OCI-LY7 (cell line): ENCODE data around the gene BCAR3. TPM values are rescaled to one million over a fixed set of nuclear protein-coding genes. Genes with fewer than 3 reads are reported as not detected.

Experiments
- BruUV-seq: library from RNA; stranded (reverse); fragments of 400-500 nt; replicated peaks from 2 replicates; lab custom pipeline; 2021; lab: Mats Ljungman, UMichigan
- CTCF ChIA-PET: fragments of 300-600 bp; sonication (Branson Sonifier 250); formaldehyde crosslinking; loops from one replicate; lab custom pipeline; 2022; ENCODE audit warnings: antibody characterized with exemption; ENCODE audit not compliant: unreplicated experiment; lab: Charles Lee
- POLR2A ChIA-PET: fragments of 300-600 bp; sonication (Branson Sonifier 250); formaldehyde crosslinking; loops from one replicate; lab custom pipeline; 2022; ENCODE audit warnings: antibody characterized with exemption; lab: Charles Lee
- DNase-seq: peaks from one replicate; pipeline ENCODE4 v3.0.0-alpha.2; 2015; ENCODE audit warnings: low spot score
- H2AFZ ChIP-seq: fragments of 200-600 bp; sonication (generic), shearing (Covaris generic); 2 replicates; pipeline ENCODE4 v1.6.1; 2014; ENCODE audit warnings: mild to moderate bottlenecking, antibody characterized with exemption, low read length, moderate library complexity
- H3K27ac ChIP-seq: fragments of 200-600 bp; sonication (generic); 2 replicates; pipeline ENCODE4 v1.5.1; 2014; ENCODE audit warnings: mixed run types, low read depth, mild to moderate bottlenecking, moderate library complexity, low read length, inconsistent platforms; ENCODE audit not compliant: poor library complexity, severe bottlenecking
- H3K36me3 ChIP-seq: fragments of 200-600 bp; sonication (generic); 2 replicates; pipeline ENCODE4 v1.6.1; 2014; ENCODE audit warnings: mild to moderate bottlenecking, antibody characterized with exemption, low read length, moderate library complexity, mixed read lengths; ENCODE audit not compliant: insufficient read depth
- H3K4me1 ChIP-seq: fragments of 200-600 bp; sonication (generic); 2 replicates; pipeline ENCODE4 v1.5.1; 2014; ENCODE audit warnings: mild to moderate bottlenecking, low read length; ENCODE audit not compliant: insufficient read depth, poor library complexity, severe bottlenecking
- H3K4me2 ChIP-seq: fragments of 200-600 bp; sonication (generic); 2 replicates; pipeline ENCODE4 v1.6.1; 2014; ENCODE audit warnings: mild to moderate bottlenecking, low read length
- H3K4me3 ChIP-seq: fragments of 200-600 bp; sonication (generic); 2 replicates; pipeline ENCODE4 v1.5.1; 2014; ENCODE audit warnings: mild to moderate bottlenecking, low read depth, low read length; ENCODE audit not compliant: poor library complexity, severe bottlenecking
- H3K79me2 ChIP-seq: fragments of 200-600 bp; sonication (generic); 2 replicates; pipeline ENCODE4 v1.6.1; 2016; ENCODE audit warnings: low read depth, mild to moderate bottlenecking, low read length, moderate library complexity, mixed read lengths; ENCODE audit not compliant: insufficient read depth
- H3K9me2 ChIP-seq: fragments of 200-600 bp; sonication (generic); 2 replicates; pipeline ENCODE4 v1.6.1; 2016; ENCODE audit warnings: mild to moderate bottlenecking, low read length, mixed read lengths; ENCODE audit not compliant: insufficient read depth
- H3K9me3 ChIP-seq: fragments of 200-600 bp; sonication (generic); 2 replicates; pipeline ENCODE4 v1.6.1; 2014; ENCODE audit warnings: mild to moderate bottlenecking, mixed run types, low read length, mixed read lengths
- H4K20me1 ChIP-seq: fragments of 200-600 bp; sonication (generic); 2 replicates; pipeline ENCODE4 v1.6.1; 2014; ENCODE audit warnings: mild to moderate bottlenecking, antibody characterized with exemption, low read length, moderate library complexity, mixed read lengths; ENCODE audit not compliant: insufficient read depth
- CTCF ChIP-seq: fragments of 200-600 bp; sonication (generic); conservative IDR thresholded peaks from 2 replicates; pipeline ENCODE4 v1.5.1; 2014; ENCODE audit warnings: mild to moderate bottlenecking, antibody characterized with exemption, low read length, moderate library complexity, mixed read lengths
- EZH2phosphoT487 ChIP-seq: fragments of 200-600 bp; sonication (generic); IDR thresholded peaks from 2 replicates; pipeline ENCODE4 v1.6.1; 2018; ENCODE audit warnings: low read depth, borderline replicate concordance, mild to moderate bottlenecking, mixed run types, antibody characterized with exemption, low read length, moderate library complexity, mixed read lengths
- intact Hi-C: fragments of 100-400 bp; cut with micrococcal nuclease; formaldehyde crosslinking; loops from one replicate; pipeline ENCODE4 v1.10.0; 2022; ENCODE audit not compliant: unreplicated experiment
- total RNA-seq, 2 experiments: library from RNA; depleted of rRNA in 1 of 2; stranded (reverse); fragments of >200 nt in 1 of 2; shearing (Covaris generic) in 1 of 2; gene quantifications; 2 replicates each; pipeline ENCODE4 v1.2.3, GENCODE V29; 2014 to 2022

Gene BCAR3
- total RNA-seq, 2 experiments from 2014 or later: 16.3 to 24.2 TPM

GRCh38 chr1:93679546-93679945, 2.1 kb downstream of the BCAR3 start:
- Histone ChIP-seq H3K4me1 (peaks cover 43% of the 10 kb centered on the region), H3K9me2 (no peaks in the 10 kb centered on the region), H3K4me3 (peak overlapping the region; percentile 82), H4K20me1 (no peaks in the 10 kb centered on the region), H3K9me3 (no peaks in the 10 kb centered on the region), H2AFZ (no peak overlapping the region), H3K36me3 (peaks cover 30% of the 10 kb centered on the region), H3K4me2 (peak overlapping the region; percentile 73), H3K27ac (no peak overlapping the region), H3K79me2 (peaks cover 47% of the 10 kb centered on the region)
- DNase-seq: no peak
- no peak for TF ChIP-seq EZH2phosphoT487
- no peak for TF ChIP-seq CTCF
- POLR2A ChIA-PET: interaction anchor here (0.5 to 17.2 kb wide), 7 partner anchors 10 to 167 kb away, joined by 3 to 497 read pairs (median 5); no protein-coding TSS in a partner anchor
- intact Hi-C loops: no loop called here
- no TSS peak for BruUV-seq
- CTCF ChIA-PET: no interaction called here

GRCh38 chr1:93678946-93679480, 2.6 kb downstream of the BCAR3 start:
- H4K20me1 ChIP-seq: no peaks in the 10 kb centered on the region
- BruUV-seq: no TSS peak
- H3K27ac ChIP-seq: no peak overlapping the region
- CTCF ChIA-PET: no interaction called here
- no peaks in the 10 kb centered on the region for H3K9me2 ChIP-seq
- no peak for DNase-seq
- no peaks in the 10 kb centered on the region for H3K9me3 ChIP-seq
- H3K79me2 ChIP-seq: peaks cover 47% of the 10 kb centered on the region
- H3K36me3 ChIP-seq: peaks cover 35% of the 10 kb centered on the region
- intact Hi-C loops: no loop called here
- TF ChIP-seq EZH2phosphoT487 (no peak), CTCF (no peak)
- POLR2A ChIA-PET: interaction anchor here (0.5 to 17.2 kb wide), 8 partner anchors 7 to 53 kb away, joined by 3 to 497 read pairs (median 4); no protein-coding TSS in a partner anchor
- H3K4me3 ChIP-seq: peak overlapping the region; percentile 82
- H2AFZ ChIP-seq: no peak overlapping the region
- peaks cover 37% of the 10 kb centered on the region for H3K4me1 ChIP-seq
- H3K4me2 ChIP-seq: peak overlapping the region; percentile 73

GRCh38 chr1:93678491-93678890, 3.1 kb downstream of the BCAR3 start:
- H3K4me3 ChIP-seq: no peak overlapping the region
- peaks cover 32% of the 10 kb centered on the region for H3K4me1 ChIP-seq
- CTCF ChIA-PET: no interaction called here
- peaks cover 49% of the 10 kb centered on the region for H3K79me2 ChIP-seq
- no peak overlapping the region for H3K27ac ChIP-seq
- peaks cover 40% of the 10 kb centered on the region for H3K36me3 ChIP-seq
- no TSS peak for BruUV-seq
- H3K4me2 ChIP-seq: no peak overlapping the region; the same call in 1 of the 2 replicates
- intact Hi-C loops: no loop called here
- no peak for DNase-seq
- no peak overlapping the region for H2AFZ ChIP-seq
- POLR2A ChIA-PET: interaction anchor here (0.9 to 17.2 kb wide), 7 partner anchors 8 to 33 kb away, joined by 3 to 497 read pairs (median 5); no protein-coding TSS in a partner anchor
- no peaks in the 10 kb centered on the region for H3K9me3 ChIP-seq
- H4K20me1 ChIP-seq: no peaks in the 10 kb centered on the region
- TF ChIP-seq CTCF: no peak
- TF ChIP-seq EZH2phosphoT487: no peak
- no peaks in the 10 kb centered on the region for H3K9me2 ChIP-seq
